Smooth muscle cell of the brain vasculature (primary cell): ENCODE data around the gene TIAM1.

Source experiments
- DNase-seq: peaks from one replicate; pipeline ENCODE4 v3.0.0-alpha.2; 2012; ENCODE audit warnings: low read depth, low spot score

Gene TIAM1

DNA sequence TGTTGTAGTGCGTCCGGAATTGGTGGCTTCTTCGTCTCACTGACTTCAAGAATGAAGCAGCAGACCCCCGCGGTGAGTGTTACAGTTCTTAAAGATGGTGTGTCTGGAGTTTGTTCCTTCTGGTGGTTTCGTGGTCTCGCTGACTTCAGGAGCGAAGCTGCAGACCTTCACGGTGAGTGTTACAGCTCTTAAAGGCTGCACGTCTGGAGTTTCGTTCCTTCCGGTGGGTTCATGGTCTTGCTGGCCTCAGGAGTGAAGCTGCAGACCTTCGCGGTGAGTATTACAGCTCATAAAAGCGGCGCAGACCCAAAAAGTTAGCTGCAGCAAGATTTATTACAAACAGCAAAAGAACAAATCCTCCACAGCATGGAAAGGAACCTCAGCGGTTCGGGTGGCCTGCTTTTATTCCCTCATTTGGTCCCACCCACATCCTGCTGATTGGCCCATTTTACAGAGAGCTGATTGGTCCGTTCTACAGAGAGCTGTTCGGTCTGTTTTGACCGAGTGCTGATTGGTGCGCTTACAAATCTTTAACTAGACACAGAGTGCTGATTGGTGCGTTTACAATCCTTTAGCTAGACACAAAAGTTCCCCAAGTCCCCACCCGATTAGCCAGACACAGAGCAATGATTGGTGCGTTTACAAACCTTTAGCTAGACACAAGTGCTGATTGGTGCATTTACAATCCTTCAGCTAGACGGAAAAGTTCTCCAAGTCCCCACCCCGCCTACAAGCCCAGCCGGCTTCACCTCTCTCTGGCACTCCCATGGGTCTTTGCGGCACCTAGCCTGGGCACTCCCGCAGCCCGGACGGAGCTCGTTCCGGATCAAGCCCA is 256.2 kb downstream of the TIAM1 start:
- DNase-seq, result no peak

GRCh38 chr21:31084689-31085088 is 259.4 kb downstream of the TIAM1 start:
- DNase-seq, result no peak

GRCh38 chr21:31078796-31079195 is 265.3 kb downstream of the TIAM1 start:
- DNase-seq, result no peak

- no peak for DNase-seq
Observed at GRCh38 chr21:31078216-31078615, 265.8 kb downstream of the TIAM1 start.

- DNase-seq, result no peak
Observed at GRCh38 chr21:31075848-31076247, 268.2 kb downstream of the TIAM1 start.

GRCh38 chr21:31072533-31072932 is 271.5 kb downstream of the TIAM1 start:
- no peak for DNase-seq
